Gastroesophageal sphincter (tissue), 4 donors: ENCODE data around the gene GPR55. TPM values are rescaled to one million over a fixed set of nuclear protein-coding genes. Genes with fewer than 3 reads are reported as not detected.
A peak's percentile ranks its signal among the peaks of the same experiment; 100 is the strongest.

Source experiments
- ATAC-seq: fragments of 150-250 bp; one replicate; pipeline ENCODE4 v1.9.1; 2016; ENCODE audit warnings: mild to moderate bottlenecking, moderate library complexity
- H3K27ac ChIP-seq, 4 donors: fragments of 200-600 bp; sonication (generic) in 3 of 4; 1 replicate in 3 of 4; 2 replicates in 1 of 4; pipeline ENCODE4 v1.5.1; 2016 to 2019
- H3K27me3 ChIP-seq: fragments of 200-600 bp; sonication (generic); one replicate; pipeline ENCODE4 v1.5.1; 2019
- H3K36me3 ChIP-seq, 2 donors: fragments of 200-600 bp; sonication (generic); one replicate each; pipeline ENCODE4 v1.5.1; 2019; ENCODE audit warnings: control low read depth in 1 of 2
- H3K4me1 ChIP-seq, 3 donors: fragments of 200-600 bp; sonication (generic); 1 replicate in 2 of 3; 2 replicates in 1 of 3; pipeline ENCODE4 v1.5.1; 2016 to 2019; ENCODE audit warnings: control low read depth in 2 of 3
- H3K4me3 ChIP-seq, 2 donors: fragments of 200-600 bp; sonication (generic); one replicate each; pipeline ENCODE4 v1.5.1; 2019; ENCODE audit warnings: mild to moderate bottlenecking in 1 of 2, moderate library complexity in 1 of 2
- H3K9me3 ChIP-seq, 3 donors: fragments of 200-600 bp; sonication (generic); one replicate each; pipeline ENCODE4 v1.5.1; 2017 to 2019; ENCODE audit warnings: control low read depth in 2 of 3
- EP300 ChIP-seq: sonication (generic); formaldehyde crosslinking; IDR thresholded peaks from one replicate; pipeline ENCODE4 v1.6.1; 2017; ENCODE audit warnings: antibody characterized with exemption, mild to moderate bottlenecking
- POLR2A ChIP-seq, 2 donors: fragments of 450-650 bp; IDR thresholded peaks; one replicate each; pipeline ENCODE4 v1.6.1; 2017; ENCODE audit warnings: antibody characterized with exemption in 2 of 2, mild to moderate bottlenecking in 2 of 2, moderate library complexity in 1 of 2
- POLR2AphosphoS5 ChIP-seq: sonication (generic); formaldehyde crosslinking; IDR thresholded peaks from one replicate; pipeline ENCODE4 v1.6.1; 2017; ENCODE audit warnings: antibody characterized with exemption
- WGBS, 2 donors: methylation state at CpG; one replicate each; pipeline ENCODE4 v1.1.5; 2018; ENCODE audit warnings: low coverage in 1 of 2; 5-methylcytosine and 5-hydroxymethylcytosine counted together
- total RNA-seq, 4 donors: library from RNA; depleted of rRNA; stranded (reverse); fragments of >200 nt; gene quantifications; one replicate each; pipeline ENCODE4 v1.1.0, GENCODE V29; 2016
- TF ChIP-seq, protein P1 (sequence below), 4 experiments: fragments of 200-600 bp in 2 of 4; fragments of 450-650 bp in 2 of 4; sonication (generic) in 1 of 4; IDR thresholded peaks; one replicate each; pipeline ENCODE4 v1.5.1; 2017 to 2019; ENCODE audit warnings: antibody characterized with exemption in 4 of 4, mild to moderate bottlenecking in 2 of 4, moderate library complexity in 2 of 4

The GPR55 gene
- total RNA-seq, 4 donors from 2014 or later = 0.08 to 0.12 TPM; not detected in 2

DNA sequence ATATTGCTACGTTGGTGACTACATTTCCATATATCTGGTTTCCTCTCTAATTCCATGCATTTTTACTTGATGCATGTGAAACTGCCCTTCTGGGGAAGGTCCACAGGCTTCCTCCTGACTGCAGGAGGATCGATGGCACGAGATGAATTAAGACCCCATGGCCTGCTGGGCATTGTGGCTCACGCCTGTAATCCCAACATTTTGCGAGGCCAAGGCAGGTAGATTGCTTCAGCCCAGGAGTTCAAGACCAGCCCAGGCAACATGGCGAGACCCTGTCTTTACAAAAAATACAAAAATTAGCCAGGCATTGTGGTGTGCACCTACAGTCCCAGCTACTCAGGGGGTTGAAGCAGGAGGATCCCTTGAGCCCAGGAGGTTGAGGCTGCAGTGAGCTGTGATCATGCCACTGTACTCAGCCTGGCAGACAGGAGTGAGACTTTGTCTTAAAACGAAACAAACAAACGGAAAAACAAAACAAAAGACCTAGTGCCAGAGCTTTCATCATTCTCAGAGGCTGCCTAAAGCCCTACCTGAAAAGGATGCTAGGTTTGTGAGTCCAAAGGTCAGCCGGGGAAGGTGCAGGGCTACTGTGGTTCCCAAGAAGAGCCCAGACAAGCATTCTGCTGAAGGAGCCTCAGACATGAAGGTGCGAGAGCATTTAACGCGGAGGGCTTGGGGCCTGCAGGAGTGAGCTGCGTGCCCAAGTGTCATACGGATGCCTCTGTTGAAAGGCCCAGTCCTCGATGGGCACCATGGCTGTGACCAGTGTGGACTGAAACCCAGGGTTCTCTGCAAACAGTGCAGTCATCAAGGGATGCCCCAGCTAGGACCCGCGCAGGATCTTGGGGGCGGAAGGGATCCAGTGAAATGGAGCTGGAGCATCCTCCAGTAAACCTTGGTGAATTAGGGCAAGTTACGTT is 21.6 kb downstream of the GPR55 start:
- TF ChIP-seq POLR2A (IDR thresholded peaks at IDR 0.05) (no peak), POLR2AphosphoS5 (no peak), EP300 (no peak)
- TF ChIP-seq, protein P1, sequence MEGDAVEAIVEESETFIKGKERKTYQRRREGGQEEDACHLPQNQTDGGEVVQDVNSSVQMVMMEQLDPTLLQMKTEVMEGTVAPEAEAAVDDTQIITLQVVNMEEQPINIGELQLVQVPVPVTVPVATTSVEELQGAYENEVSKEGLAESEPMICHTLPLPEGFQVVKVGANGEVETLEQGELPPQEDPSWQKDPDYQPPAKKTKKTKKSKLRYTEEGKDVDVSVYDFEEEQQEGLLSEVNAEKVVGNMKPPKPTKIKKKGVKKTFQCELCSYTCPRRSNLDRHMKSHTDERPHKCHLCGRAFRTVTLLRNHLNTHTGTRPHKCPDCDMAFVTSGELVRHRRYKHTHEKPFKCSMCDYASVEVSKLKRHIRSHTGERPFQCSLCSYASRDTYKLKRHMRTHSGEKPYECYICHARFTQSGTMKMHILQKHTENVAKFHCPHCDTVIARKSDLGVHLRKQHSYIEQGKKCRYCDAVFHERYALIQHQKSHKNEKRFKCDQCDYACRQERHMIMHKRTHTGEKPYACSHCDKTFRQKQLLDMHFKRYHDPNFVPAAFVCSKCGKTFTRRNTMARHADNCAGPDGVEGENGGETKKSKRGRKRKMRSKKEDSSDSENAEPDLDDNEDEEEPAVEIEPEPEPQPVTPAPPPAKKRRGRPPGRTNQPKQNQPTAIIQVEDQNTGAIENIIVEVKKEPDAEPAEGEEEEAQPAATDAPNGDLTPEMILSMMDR (IDR thresholded peaks at IDR 0.05) = no peak
- no peaks in the 10 kb centered on the region for H3K36me3 ChIP-seq
- H3K4me3 ChIP-seq = no peak overlapping the region
- whole genome bisulfite sequencing, 2 donors = 75 to 79% methylated on average over 4 to 7 of the region's 19 CpGs
- no peak for ATAC-seq
- peaks cover 0 to 4% (median 0%) of the 10 kb centered on the region in 3 donors for H3K4me1 ChIP-seq
- peaks cover 5% of the 10 kb centered on the region for H3K27me3 ChIP-seq
- no peaks in the 10 kb centered on the region for H3K9me3 ChIP-seq
- H3K27ac ChIP-seq = no peak overlapping the region

DNA sequence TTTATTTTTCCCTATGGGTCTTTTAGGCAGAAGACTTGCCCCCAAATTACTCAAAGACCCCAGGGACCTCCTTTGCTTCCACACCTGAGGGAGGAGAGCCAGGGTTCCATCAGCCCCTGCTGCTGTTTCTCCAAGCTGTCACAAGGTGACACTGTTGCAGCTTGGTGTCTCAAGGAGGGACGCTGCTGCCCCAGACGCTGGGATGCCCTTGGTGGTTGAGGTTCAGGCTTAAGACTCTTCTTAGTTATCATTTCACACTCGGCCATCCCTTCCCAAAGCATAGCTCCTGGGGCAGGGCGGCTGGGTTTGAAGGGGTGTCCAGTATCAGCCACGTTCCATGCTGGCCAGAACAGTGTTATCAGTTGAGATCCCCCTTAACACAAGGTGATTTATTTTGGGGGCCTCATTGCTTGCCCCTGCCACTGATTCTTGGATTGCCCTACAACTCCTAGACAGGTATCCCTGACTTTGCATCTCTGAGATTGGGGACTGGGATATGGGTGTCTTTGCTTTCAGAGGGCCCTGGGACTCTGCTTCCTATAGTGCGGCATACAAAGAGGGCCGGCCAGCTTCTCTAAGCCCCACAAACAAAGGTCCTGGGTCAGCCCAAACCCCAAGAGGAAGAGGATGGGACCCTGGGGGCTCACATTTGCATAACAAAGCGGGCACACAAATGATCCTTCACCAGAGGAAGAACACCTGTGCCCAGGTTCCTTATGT is 22.7 kb downstream of the GPR55 start:
- no peak for TF ChIP-seq POLR2A (IDR thresholded peaks at IDR 0.05)
- TF ChIP-seq, protein P1 (IDR thresholded peaks at IDR 0.05) = peak in 2 of 4 experiments; percentile 23 to 51
- WGBS, 2 donors = 0 to 31% methylated on average over 1 to 6 of the region's 8 CpGs
- no peak for ATAC-seq
- Histone ChIP-seq H3K27me3 (peaks cover 5% of the 10 kb centered on the region), H3K27ac (no peak overlapping the region), H3K4me1 (no peaks in the 10 kb centered on the region), H3K36me3 (no peaks in the 10 kb centered on the region), H3K9me3 (no peaks in the 10 kb centered on the region), H3K4me3 (no peak overlapping the region)

DNA sequence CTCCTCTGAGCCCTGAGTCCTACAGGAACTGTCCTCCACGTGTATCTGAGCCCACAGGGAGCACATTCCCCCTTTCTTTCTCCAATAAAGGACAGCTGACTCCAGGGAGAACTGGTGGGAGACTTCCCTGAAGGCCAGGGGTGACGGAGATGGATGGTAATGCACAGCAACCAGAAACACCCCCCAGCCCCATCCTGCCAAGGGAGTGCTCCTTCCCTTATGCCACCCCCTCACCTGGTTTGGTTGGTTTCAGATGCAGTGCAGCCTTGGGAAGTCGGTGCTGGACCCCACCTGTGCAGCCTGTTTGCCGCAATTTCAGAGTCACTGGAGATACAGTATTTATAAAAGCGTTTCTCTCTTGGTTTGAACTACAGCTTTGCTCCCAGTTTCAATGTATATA is 24.0 kb downstream of the GPR55 start:
- no peaks in the 10 kb centered on the region for H3K36me3 ChIP-seq
- TF ChIP-seq, protein P1 (IDR thresholded peaks at IDR 0.05) = no peak
- TF ChIP-seq EP300 (no peak), POLR2A (IDR thresholded peaks at IDR 0.05) (no peak), POLR2AphosphoS5 (no peak)
- 20 to 68% methylated on average over 1 to 5 of the region's 5 CpGs for WGBS, 2 donors
- H3K4me1 ChIP-seq = no peaks in the 10 kb centered on the region
- ATAC-seq = no peak
- H3K27ac ChIP-seq = no peak overlapping the region
- H3K27me3 ChIP-seq = peaks cover 5% of the 10 kb centered on the region
- H3K9me3 ChIP-seq = no peaks in the 10 kb centered on the region
- no peak overlapping the region for H3K4me3 ChIP-seq

DNA sequence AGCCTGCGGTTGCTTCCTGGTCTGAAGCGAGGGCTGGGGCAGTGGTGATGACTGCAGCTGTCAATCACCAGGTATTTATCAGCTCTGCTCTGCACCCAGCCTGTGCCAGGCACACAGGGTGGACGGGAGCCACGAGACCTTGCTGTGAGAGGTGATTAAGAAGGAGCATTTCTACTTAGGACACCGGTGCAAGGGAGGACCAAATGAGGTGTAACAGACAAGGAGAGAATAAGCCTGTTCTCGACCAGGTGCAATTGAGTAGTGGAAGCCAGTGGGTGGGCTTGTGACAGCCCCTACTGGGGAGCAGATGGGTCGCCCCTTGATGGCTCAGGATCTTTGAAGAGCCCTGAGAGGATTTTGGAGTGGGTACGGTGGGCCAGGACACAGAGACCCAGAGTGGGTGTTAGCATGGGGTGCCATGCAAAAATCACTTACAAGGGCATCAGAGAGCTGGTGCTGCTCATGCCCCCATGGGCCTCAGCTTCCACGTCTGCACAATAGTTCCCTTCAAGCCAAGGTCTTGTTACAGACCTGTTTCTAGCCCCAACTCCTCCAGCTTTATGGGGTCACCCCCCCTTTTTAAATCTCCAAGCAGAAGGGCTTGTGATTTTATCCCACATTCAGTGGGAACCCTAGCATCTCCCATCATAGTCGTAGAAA is 24.6 kb downstream of the GPR55 start:
- WGBS, 2 donors = 57 to 70% methylated on average over 2 to 6 of the region's 10 CpGs
- H3K36me3 ChIP-seq = no peaks in the 10 kb centered on the region
- H3K27me3 ChIP-seq = peaks cover 5% of the 10 kb centered on the region
- no peaks in the 10 kb centered on the region for H3K9me3 ChIP-seq
- no peak for ATAC-seq
- H3K27ac ChIP-seq = no peak overlapping the region
- TF ChIP-seq, protein P1 (IDR thresholded peaks at IDR 0.05) = no peak
- no peak for TF ChIP-seq POLR2AphosphoS5
- TF ChIP-seq POLR2A (IDR thresholded peaks at IDR 0.05) = no peak
- no peak for TF ChIP-seq EP300
- H3K4me1 ChIP-seq = no peaks in the 10 kb centered on the region
- no peak overlapping the region for H3K4me3 ChIP-seq
